ENCODE measurements around the gene BHLHA15. TPM values are rescaled to one million over a fixed set of nuclear protein-coding genes. Genes with fewer than 3 reads are reported as not detected.

The BHLHA15 gene
- total RNA-seq: 0.51 TPM in 2 replicates

DNA sequence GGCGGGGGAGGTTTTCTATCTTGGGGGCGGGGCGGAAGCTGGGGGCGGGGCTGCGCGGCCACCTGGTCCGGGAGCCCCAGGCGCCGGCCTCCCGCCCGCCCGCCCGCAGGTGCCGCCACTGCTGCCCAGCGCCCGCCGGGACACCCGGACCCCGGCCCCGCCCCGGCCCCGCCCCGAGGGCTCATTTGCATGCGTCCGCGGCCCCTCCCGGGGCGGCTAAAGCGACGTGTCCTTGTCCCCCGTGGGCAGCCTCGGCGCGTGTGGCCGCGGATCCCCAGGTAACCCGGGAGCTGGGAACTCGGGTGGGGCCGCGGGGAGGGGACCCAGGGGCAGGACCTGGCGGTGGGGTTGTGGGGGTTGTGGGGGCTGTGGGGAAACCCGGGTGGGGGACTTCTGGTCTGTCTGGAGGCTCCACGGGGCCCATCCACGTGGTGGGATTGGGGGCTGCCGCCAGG is at the start of gene BHLHA15:
BHLHA15 (plus strand) TSS at position 219 of the 455 bp plus-strand sequence. CDS start 871 bp downstream, outside the sequence.
- no peak for DNase-seq (ENCODE audit: low read depth in 2 of 2)

DNA sequence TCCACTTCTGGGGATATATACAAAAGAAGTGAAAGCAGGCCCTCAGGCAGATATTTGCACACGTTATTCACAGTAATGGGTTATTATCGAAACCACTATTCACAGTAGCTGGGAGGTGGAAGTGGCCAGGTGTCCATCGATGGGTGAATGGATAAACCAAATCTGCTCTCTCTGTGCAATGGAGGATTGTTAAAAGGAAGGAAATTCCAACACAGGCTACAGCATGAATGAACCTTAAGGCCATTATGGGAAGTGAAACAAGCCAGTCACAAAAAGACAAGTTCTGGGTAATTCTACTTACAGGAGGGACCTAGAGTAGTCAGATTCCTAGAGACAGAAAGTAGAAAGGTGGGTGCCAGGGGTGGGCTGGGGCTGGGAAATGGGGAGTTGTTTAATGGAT is 48.5 kb upstream of the BHLHA15 start:
- DNase-seq (ENCODE audit: low read depth in 2 of 2): no peak

DNA sequence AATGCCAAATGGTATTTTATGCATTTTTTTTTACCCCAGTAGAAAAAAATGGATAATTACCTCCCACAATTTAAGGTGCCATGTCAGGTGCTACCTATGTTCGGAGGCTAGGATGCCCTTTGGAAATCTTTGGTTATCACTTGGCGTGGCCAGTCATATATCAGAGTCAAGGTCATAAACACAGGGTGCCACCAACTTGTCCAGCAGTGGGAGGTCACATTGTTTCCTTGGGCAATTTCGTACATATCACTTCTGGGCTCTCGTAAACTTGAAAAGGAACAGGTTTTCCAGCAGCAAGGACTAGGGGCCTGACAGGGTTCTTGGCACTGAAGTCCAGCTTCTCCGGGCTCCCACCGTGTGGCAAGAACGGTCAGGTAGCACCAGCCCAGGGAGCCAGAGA is 48.0 kb upstream of the BHLHA15 start:
- DNase-seq (ENCODE audit: low read depth in 2 of 2): no peak

DNA sequence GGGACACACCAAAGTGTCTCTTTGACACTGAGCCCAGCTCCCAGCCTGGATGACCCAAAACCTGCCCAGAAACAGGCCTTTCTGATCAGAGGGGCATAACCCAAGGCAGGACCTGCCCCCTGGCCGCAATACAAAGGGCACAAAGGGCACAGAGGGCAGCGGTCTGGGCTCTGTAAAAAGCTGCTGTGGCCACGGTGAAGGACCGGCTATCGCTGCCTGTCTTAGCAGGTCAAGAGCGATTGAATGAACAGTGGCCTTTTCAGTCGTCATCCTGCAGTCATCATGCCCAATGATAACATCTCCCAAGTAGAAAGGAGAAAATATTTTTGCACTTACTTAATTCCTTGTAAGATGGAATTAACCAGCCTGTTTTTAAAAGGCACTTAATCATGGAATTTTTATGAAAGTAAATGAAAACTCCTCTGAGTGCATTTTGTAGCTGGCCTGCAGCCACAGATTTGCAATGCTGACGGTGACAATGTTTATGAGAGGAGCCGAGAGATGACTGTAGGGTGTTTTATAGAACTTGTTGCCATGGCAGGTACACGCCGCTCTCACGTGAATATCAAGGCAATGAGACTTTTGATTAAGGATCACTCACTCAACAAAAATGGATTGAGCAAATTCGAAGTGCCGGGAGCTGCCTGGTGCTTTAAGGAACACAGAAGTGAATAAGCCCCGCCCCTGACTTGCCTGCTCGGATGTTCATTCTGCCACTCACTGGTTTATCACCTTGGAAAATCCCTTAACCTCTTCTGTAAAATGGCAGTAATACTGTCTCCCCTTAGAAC is 47.3 kb upstream of the BHLHA15 start:
- no peak for DNase-seq (ENCODE audit: low read depth in 2 of 2)

DNA sequence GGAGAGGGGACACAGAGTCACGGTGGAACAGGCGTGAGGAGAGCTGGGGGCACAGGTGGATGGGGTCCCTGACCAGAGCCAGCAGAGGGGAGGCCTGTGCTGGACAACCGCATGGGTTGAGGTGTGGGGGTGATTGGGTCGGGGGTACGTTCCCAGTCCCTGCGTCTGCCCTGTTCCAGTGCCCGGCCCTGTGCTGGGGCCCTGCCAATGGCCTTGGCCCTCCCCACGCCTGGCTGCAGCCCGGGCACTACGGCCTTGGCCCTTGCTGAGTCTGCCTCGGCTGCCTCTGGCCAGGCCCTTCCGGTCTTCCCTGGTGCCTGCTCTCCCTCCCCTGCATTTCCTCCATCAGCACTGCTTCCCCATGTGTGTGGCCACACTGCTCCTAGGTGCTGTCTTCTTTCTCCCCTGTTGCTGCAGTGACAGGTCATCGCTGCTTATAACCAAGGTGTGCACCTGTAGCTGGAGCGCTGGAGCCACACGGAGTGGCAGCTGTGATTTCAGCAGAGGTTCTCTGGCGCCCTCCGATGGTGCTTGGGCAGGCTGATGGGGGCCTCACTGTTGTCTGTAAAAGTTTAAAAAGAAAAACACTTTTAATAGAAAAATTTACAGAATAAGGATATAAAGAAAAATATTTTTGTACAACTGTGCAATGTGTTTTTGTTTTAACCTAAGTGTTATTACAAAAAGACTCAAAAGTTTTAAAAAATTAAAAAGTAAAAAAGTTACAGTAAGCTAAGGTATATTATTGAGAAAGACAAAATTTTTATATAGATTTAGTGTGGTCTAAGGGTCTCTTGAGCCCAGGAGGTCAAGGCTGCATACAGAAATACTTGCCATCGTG is 45.2 kb upstream of the BHLHA15 start:
- DNase-seq (ENCODE audit: low read depth in 2 of 2): peak; percentile 5 to 49

DNA sequence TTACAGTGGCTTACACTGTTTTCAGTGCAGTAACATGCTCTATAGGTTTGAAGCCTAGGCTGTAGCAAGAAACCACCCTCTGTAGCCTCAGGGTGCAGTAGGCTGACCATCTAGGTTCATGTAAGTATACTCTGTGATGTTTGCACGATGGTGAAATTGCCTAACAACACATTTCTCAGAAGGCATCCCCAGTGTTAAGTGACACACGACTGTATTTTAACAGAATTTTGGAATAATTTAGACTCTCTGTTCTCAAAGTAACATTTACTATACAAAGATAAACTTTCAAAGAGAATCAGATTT is 44.6 kb upstream of the BHLHA15 start:
- no peak for DNase-seq (ENCODE audit: low read depth in 2 of 2)

DNA sequence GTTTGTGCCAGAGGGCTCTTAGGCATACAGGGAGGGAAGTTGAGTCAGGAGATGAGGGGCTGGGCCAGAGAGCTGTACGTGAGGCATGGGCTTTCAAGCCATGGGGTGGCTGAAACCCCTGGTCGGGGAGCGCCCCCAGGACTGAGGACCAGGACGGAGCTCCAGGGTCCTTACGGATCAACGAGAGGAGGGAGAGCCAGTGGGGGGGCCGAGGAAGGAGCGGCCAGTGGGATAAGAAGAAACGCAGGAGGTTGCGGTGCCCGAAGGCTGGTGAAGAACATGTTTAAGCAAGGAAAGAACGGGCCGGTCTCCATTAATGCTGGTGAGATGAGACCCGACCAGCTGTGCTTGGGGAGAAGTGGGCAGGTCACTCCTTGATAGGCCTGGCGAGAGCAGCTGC is 43.6 kb upstream of the BHLHA15 start:
- no peak for DNase-seq (ENCODE audit: low read depth in 2 of 2)

DNA sequence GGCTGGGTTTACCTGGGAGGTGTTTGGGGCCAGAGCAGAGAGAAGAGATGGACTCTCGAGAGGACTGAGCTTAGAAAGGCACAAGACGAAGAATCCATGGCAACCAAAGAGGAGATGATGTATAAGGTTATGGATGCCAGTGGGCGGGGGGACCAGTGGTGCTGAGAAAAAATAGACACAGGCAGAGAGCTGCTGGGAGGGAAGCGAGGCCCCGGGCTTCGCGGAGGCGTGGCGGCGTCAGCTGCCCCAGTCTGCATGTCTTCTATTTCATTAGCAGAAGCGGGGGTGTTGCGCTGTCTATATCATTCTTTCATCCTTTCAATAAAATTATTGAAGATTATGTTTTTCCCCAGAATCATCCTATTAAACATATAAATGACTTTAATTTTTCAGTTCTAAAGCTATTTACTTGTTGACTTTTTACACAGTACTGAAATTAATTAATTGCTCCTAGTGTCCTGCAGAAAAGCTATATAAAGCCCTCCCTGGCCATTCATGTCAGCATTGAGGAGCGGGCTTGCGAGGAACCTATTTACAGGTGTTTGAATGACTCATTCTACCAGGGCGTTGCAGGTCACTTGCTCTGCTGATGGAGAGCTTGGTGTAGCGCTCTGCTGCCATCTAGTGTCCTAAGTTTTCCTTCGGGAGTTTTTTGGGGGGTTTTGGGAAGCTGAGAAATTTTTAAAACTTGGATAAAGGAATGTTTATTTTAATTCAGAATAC is 42.9 kb upstream of the BHLHA15 start:
- peak; percentile 62 to 83 for DNase-seq (ENCODE audit: low read depth in 2 of 2)

DNA sequence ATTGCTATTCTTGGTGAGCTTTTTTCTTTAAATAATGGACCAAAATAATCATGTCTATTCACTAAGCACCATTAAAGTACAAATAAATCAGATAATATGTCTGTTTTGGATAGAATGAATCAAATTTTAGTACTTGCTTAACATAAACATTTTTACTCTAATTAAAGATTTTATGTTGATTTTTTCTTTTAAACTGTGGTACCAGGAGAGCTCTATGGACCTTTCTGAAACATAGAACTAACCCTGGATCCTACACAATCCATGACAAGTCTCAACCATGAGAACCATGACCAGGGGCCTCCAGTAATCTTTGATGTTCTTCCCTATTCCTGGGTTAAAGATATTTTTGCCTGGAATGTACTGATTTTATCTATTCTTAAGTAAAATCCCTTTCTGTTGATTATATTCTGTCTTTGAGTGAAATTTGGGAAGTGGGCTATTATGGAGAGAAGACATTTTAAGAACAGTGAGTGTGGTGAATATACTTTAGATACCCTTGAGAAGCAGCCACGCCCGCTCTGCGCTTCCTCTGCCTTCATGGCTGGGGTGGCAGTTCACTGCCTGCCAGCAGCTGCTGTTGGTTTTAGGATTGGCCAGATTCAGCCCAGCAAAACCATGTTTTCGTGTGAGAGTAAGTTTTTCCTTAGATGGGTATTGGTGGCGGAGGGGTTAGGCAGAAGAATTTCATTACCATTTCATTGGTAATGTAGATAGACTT is 42.2 kb upstream of the BHLHA15 start:
- DNase-seq (ENCODE audit: low read depth in 2 of 2): no peak

DNA sequence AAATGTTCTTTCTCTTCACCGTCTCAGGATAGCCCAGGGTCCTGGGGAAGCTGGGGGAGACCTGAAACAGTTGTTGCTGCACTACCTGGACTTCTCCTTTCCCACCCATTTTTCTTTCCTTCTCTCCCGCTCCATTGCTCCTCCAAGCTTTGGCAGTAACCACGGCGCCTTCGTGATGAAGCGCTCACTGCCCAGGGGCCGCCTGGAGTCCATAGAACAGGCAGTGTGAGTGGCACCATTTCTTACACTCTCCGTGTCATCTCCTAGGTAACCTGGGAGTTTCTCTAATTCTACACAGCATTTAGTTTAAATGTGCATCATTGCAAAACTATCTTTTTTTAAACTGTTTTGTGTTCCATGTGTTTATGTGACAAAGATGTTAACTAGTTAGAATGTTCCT is 40.3 kb upstream of the BHLHA15 start:
- no peak for DNase-seq (ENCODE audit: low read depth in 2 of 2)

DNA sequence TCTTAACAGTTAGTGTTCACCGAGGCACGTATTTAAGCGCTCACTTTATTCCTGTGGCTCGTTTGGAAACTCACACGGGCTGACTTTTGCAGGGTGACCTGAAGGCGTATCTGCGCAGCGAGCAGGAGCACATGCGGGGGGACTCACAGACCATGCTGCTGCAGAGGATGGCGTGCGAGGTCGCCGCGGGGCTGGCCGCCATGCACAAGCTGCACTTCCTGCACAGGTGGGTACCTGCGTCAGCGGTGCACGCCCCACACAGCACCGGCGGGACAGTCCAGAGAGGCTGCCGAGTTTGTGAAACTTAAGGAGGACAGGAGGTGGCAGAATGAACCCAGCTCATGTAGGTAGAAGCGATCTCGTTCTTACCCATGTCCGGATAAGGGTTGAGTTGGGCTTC is 39.8 kb upstream of the BHLHA15 start:
- no peak for DNase-seq (ENCODE audit: low read depth in 2 of 2)

DNA sequence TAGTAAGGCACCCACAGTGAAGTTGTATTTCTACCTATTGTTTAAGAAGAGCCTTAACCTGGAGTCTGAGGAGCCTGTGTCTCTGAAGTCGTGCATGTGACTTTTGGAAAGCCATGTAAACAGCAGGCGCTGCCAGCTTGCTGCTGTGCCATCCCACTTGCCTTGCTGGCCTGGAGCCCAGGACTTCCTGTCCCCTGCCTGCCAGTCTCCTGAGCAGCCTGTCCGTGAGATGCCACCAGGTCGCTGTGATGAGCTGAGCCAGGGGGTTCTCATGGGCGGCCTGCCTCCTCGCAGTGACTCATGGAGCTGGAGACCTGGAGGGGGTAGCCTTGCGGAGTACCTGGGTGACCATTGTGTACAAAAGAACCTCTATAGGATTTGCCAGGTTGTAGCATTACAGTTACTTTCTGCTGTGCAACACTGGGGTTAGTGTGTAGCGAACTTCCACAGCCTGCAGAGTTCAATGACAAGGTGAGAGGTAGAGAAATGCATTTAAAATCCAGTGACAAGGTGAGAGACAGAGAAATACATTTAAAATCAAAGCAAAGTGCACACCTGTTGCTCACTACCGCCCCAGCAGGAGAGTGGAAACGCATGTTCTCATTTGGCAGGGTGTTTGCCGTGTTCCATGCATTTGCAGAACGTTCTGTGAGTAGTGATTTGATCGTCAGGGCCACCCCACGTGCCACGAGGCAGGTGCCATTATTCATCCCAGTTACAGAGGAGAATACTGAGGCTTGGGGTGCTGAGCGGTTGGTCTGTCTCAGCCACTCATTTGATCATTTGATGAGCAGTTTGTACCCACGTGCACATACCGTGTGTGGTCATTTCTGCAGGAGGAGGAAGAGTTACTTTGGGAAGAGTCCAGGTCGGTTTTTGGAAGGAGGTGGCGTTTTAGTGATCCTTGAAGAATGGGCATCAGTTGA is 36.6 kb upstream of the BHLHA15 start:
- DNase-seq (ENCODE audit: low read depth in 2 of 2): no peak

DNA sequence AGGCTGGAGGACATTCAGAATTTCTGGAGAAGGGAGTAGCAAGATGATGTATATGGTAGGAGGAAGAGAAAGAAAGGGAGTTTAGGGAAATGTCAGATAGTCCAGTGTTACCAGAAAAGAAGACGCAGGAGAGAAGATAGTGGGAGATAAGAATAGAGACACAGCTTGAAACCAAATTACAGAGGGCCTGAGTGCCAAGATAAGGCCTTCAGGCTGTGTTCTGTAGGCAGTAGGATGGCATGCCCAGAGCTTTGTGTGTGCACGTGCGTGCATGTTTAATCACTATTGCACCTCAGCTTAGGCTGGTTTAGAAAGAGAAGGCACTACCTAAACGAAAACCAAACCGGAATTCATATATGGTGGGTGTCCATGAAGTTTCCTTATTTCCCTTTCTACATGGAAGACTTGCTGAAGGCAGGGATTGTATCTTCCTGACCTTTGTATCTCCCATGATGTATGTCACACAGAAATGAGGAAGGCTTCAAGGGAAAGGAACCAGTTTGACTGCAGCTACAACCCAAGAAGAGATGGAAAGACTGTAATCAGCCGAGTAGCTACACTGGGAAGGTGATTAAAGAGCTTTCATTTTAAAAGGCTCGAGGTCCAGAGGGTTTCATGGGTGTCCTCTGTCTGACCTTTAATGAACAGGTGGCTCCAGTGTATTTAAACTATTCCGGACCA is 35.8 kb upstream of the BHLHA15 start:
- no peak for DNase-seq (ENCODE audit: low read depth in 2 of 2)

DNA sequence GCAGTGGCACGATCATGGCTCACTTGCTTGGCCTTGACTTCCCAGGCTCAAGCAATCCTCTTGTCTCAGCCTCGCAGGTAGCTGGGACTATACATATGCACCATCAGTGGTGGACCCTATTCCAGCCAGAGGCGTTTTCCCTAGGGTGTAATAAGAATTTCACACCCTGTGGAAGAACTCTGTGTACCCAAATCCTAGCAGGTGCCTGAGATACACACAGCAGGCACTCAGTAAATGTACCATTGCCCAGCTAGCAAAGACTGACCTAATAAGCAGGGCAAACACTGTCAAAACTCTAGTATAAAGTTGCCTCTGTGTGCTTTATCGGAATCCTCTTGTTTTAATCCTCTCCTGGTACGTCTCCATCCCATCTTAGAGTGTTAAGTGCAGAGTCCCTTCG is 33.7 kb upstream of the BHLHA15 start:
- no peak for DNase-seq (ENCODE audit: low read depth in 2 of 2)

DNA sequence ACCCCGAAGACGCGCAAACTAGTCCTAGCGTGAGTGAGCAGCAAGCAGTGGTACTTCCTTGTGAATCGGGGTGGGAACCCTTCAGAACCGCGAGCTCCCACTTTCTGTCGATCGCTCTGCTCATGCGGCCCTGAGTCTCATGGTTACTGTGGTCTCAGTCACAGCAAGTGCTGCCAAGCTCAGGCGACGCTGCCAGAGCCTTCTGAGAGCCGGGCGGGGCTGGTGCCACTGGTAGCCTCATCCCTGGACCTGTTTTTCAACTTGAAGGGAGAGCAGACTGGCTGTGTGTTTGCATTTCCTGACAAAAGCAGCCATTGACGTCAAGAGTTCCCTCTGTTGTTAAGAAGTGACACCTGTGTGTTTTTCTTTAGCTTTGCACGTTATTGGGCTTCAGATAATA is 32.9 kb upstream of the BHLHA15 start:
- DNase-seq (ENCODE audit: low read depth in 2 of 2): no peak

DNA sequence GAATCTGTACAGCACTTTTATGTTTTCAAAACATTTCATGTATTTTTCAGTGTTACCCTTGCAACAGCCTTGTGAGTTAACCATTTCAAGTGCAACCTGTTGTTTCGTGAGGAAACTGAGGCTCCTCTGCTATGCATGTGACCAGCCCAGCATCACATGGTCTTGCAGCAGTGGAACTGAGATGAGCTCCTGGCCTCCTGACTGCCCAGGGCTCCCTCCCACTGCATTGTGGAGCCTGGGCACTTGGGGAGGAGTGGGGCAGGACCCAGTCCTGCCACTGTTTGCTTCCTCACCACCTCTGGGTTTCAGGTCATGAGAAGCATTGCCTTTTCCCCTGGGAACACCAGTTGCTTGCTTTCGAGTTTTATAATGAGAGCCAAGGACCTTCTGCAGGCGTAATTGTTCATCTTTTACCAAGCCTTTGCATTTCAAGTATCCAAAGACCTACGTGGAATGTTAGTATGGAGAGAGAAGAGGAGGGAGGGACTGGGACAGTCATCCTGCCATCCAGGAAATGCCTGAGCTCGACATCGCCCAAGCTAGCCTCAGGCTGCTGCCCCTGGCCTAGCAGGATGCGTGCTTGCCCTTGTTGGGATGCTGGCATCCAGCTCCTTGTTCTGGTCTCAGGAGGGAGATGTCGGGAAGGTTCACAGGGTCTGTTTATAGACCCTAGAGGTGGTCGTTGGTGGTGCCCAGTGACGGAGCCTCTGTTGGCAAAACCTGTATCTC is 32.3 kb upstream of the BHLHA15 start:
- no peak for DNase-seq (ENCODE audit: low read depth in 2 of 2)

DNA sequence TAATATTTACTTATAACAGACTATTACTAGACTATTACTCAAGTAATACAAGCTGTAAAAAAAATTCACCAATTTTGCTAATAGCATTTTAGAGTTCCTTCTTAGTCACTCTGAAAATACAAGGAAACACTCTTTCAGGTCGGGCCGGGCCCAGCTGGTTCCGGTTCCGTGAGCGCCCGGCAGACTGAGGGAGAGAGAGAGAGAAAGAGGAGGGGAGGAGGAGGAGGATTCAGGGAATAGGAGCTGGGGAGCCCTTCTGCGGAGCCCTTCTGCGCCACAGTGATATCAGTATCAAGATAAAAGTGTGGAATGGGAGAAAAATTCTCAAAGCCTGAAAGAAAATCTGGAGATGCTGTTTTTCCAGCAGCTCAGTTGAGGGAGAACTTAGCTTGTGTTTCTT is 30.5 kb upstream of the BHLHA15 start:
- DNase-seq (ENCODE audit: low read depth in 2 of 2): no peak

DNA sequence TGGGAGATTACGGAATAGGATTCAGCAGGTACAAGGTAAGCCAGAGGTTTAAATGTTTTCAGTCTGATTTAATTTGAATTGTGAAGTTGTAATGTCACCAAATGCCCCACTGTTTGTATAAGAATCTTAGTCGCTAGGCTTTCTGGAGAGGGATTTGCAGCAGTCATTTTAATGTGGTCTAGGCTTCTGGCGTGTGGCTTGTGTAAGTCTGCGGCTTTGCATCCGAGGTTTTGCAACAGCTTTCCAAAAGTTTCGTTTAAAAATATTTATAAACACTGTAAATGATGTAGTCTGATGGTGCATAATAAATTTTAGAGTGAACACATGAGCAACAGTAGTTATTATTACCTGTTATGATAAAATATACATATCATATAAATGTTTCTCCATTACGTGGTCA is 26.1 kb upstream of the BHLHA15 start:
- no peak for DNase-seq (ENCODE audit: low read depth in 2 of 2)

DNA sequence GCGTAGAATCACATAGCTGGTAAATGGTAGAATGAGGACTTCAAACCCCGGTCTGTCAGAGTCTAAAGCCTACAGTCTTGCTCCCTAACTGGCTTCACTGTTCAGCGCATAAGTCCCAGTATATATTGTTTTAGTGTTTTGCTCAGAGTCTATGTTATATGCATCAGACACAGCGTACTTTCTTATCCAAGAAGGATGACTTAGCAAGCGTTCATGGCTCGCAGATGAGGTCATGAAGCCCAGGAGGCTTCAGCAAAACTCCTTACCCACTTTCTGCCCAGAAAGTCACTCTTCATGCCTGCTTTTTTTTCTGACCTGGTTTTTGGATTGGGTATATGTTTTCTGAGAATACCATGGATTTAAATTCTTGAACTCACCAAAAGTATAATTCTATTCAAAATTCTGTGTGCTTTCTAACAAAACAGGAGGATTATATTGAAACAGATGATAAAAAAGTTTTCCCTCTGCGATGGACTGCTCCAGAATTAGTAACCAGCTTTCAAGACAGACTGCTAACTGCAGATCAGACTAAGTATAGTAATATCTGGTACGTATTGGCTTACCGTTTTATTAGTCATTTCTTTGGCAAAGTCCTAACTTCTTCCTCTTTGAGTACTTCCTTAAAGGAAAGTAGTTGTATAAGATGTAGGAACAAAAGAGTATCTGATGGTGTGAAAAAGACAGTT is 24.6 kb upstream of the BHLHA15 start:
- DNase-seq (ENCODE audit: low read depth in 2 of 2): peak in 1 of 2 donors; percentile 42

All from dermis microvascular lymphatic vessel endothelial cell (primary cell).